Activated CD4-positive, alpha-beta T cell treated with anti-CD3 and anti-CD28 coated beads, Interleukin-2, amount 10 ng/mL, durations not matched to agents 24 days and 14 days (primary cell): ENCODE measurements around the gene CHFR. TPM values are rescaled to one million over a fixed set of nuclear protein-coding genes. Genes with fewer than 3 reads are reported as not detected.
A peak's percentile ranks its signal among the peaks of the same experiment; 100 is the strongest.
"Not testable (repeated sequence)": the region's sequence is repeated elsewhere in the genome, so short reads cannot be mapped to it uniquely, and the experiment has no call there.

ENCODE experiments used
- DNase-seq: peaks from one replicate; pipeline ENCODE4 v3.0.0; 2022
- H3K27ac Mint-ChIP-seq: one replicate; pipeline ENCODE4 v1.8.0; 2022; ENCODE audit warnings: mild to moderate bottlenecking, mixed read lengths
- H3K27me3 Mint-ChIP-seq: one replicate; pipeline ENCODE4 v1.8.0; 2022; ENCODE audit warnings: mixed read lengths
- H3K36me3 Mint-ChIP-seq: one replicate; pipeline ENCODE4 v1.8.0; 2022; ENCODE audit warnings: low read depth, mild to moderate bottlenecking, mixed read lengths
- H3K4me1 Mint-ChIP-seq: one replicate; pipeline ENCODE4 v1.8.0; 2021; ENCODE audit warnings: mixed read lengths
- H3K4me3 Mint-ChIP-seq: one replicate; pipeline ENCODE4 v1.8.0; 2022; ENCODE audit warnings: mild to moderate bottlenecking, moderate library complexity, mixed read lengths
- H3K9me3 Mint-ChIP-seq: one replicate; pipeline ENCODE4 v1.8.0; 2021; ENCODE audit warnings: mixed read lengths
- intact Hi-C: fragments of 100-400 bp; cut with micrococcal nuclease; formaldehyde crosslinking; loops from one replicate; pipeline ENCODE4 v1.15.1; 2023
- total RNA-seq: library from RNA; stranded (reverse); gene quantifications from 2 replicates; pipeline ENCODE4 v1.2.3, GENCODE V29; 2022

The CHFR gene
- total RNA-seq, 1 donor from 2014 or later: 60.7 TPM

DNA sequence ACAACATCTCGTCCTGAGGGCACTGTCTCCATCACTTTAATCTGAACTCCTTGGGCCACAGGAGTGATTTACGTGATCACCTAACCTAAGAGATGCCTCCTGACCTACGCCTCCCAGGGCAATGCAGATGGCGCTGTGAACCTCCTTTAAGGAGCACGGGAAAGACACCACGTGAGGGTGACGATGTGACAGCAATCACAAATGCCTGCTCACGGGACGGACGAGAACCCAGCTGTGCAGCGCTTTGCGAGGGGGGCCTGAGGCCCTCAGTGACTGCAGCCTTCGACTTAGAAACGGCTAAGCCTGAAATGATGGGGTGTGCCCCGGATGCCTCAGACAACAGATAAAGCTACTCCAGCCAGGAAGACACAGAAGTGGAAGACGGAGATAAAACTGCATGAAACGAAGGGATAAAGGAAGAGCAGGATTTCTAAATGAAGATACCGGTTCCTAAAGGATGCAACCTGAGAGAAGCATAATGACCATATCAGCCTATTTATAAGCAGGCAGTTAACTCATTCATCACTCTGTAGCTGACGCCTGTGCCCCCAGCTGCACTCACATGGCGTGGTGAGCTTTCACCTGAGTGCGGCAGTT, 44.9 kb downstream of the CHFR start:
- Mint-ChIP-seq H3K27me3 (no peaks in the 10 kb centered on the region), H3K4me3 (no peak overlapping the region), H3K27ac (no peak overlapping the region), H3K36me3 (peaks cover 52% of the 10 kb centered on the region), H3K9me3 (no peaks in the 10 kb centered on the region), H3K4me1 (no peaks in the 10 kb centered on the region)
- intact Hi-C loops: no loop called here
- DNase-seq: no peak

DNA sequence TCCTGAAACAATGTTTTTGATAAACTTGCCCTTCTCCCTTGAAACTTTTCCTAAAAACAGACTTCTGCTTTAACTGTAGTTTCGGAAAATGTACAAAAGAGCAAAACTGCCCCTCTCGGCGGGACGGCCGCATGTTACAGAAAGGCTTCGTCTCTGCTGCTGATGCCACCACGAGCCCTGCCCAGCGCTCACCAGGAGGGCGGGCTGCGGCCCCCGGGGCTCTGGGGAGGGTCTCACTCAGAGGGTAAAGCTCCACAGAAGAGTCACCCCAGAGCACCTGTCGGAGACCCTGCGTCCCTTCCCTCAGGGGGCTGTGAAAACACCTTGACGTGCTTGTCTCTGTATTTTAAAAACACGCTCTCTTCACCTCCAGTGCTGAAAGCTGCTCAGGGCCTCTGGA, 46.3 kb downstream of the CHFR start:
- Mint-ChIP-seq H3K9me3 (no peaks in the 10 kb centered on the region), H3K27ac (no peak overlapping the region), H3K4me1 (peaks cover 6% of the 10 kb centered on the region), H3K4me3 (no peak overlapping the region), H3K36me3 (peaks cover 54% of the 10 kb centered on the region), H3K27me3 (no peaks in the 10 kb centered on the region)
- intact Hi-C loops: no loop called here
- DNase-seq: no peak

GRCh38 chr12:132840536-132840935, 46.9 kb downstream of the CHFR start:
- no peaks in the 10 kb centered on the region for H3K27me3 Mint-ChIP-seq
- no peak overlapping the region for H3K27ac Mint-ChIP-seq
- DNase-seq: no peak

DNA sequence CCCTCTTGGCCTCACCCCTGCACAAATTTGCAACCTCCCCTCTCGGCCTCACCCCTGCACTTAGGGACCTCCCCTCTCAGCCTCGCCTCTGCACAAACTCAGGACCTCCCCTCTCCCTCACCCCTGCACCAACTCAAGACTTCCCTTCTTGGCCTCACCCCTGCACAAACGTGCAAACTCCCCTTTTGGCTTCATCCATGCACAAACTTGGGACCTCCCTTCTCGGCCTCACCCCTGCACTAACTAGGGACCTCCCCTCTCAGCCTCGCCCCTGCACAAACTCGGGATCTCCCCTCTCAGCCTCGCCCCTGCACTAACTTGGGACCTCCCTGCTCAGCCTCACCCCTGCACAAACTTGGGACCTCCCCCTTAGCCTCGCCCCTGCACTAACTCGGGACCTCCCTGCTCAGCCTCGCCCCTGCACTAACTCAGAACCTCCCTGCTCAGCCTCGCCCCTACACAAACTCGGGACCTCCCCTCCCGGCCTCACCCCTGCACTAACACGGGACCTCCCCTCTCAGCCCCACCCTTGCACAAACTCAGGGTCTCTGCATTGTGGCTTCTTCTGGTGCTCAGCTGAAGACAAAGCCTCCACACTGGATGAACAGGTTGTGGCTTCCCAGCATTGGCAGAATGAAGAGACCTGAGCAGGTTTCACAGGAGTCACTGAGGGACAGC, 47.7 kb downstream of the CHFR start:
- Mint-ChIP-seq H3K27me3 (no peaks in the 10 kb centered on the region), H3K4me3 (no peak overlapping the region), H3K27ac (peak overlapping the region; percentile 45), H3K36me3 (peaks cover 49% of the 10 kb centered on the region), H3K4me1 (peaks cover 12% of the 10 kb centered on the region), H3K9me3 (no peaks in the 10 kb centered on the region)
- DNase-seq: no peak
- intact Hi-C loops: no loop called here

More at GRCh38 chr12:132840536-132840935, 46.9 kb downstream of the CHFR start:
- Mint-ChIP-seq H3K4me1 (peaks cover 6% of the 10 kb centered on the region), H3K9me3 (no peaks in the 10 kb centered on the region), H3K36me3 (peaks cover 49% of the 10 kb centered on the region), H3K4me3 (no peak overlapping the region)
- intact Hi-C loops: no loop called here

DNA sequence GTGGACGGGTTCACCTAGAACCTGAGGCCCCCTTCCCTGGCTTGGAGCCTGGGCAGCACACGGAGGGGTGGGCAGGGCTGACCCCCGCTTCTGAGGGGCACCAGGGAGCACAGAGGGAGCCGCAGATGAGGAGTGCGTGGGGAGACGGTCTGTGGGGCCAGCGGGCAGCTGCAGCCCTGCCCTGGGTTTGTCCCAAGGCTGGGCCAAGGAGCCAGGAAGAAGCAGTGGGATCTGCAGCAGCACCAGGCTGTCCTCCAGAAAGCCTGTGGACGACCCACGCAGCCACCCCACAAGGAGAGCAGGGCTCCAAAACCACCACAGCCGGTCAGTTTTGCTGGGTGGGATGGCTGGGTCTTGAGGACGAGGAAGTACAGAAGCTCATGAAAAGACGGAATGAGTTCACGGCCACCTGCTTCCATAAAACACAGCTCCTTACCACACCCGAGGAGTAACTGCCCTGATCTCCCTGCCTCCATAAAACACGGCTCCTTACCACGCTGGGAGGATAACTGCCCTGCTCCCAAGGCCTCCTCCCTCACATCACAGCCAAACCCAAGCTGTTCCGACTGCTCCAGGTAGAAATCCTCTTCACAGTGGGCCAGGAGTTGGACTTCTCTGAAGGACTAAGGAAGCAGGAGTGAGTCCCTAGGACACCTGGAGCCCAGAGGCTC, 48.9 kb downstream of the CHFR start:
- no peak overlapping the region for H3K27ac Mint-ChIP-seq
- H3K4me1 Mint-ChIP-seq: peaks cover 20% of the 10 kb centered on the region
- DNase-seq: no peak
- no peaks in the 10 kb centered on the region for H3K27me3 Mint-ChIP-seq
- intact Hi-C loops: no loop called here
- no peaks in the 10 kb centered on the region for H3K9me3 Mint-ChIP-seq
- H3K36me3 Mint-ChIP-seq: peaks cover 46% of the 10 kb centered on the region
- no peak overlapping the region for H3K4me3 Mint-ChIP-seq

GRCh38 chr12:132837693-132838409, 49.6 kb downstream of the CHFR start:
- Mint-ChIP-seq H3K27ac (no peak overlapping the region), H3K27me3 (no peaks in the 10 kb centered on the region), H3K9me3 (no peaks in the 10 kb centered on the region), H3K36me3 (peaks cover 51% of the 10 kb centered on the region), H3K4me3 (no peak overlapping the region), H3K4me1 (peaks cover 21% of the 10 kb centered on the region)
- intact Hi-C loops: no loop called here
- no peak for DNase-seq

DNA sequence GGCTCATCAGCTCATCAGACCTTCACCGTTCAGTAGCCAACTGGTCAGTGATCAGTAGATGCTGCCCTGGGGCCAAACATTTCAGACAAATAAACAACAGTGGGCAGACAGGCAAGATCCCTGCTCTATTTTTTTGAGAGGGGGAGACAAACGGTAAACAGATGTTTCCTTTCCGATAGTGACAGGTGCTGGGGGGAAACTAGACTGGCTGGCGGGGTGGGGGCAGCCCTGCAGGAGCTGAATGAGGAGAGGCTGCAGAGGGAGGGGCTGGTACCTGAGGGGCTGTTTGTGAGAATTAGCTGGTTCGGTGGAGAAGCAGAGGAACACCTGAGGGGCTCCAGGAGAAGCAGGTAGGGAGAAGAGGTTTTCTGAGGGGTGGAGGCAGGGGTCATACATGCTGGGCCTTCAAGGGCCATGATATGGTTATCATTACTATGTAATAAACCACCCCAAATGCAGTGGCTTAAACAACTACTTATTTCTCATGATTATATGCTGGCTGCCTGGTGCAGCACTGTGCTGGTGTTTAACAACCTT, 50.5 kb downstream of the CHFR start:
- intact Hi-C loops: no loop called here
- H3K4me1 Mint-ChIP-seq: peaks cover 21% of the 10 kb centered on the region
- peak overlapping the region; percentile 78 for H3K4me3 Mint-ChIP-seq
- peaks cover 49% of the 10 kb centered on the region for H3K36me3 Mint-ChIP-seq
- no peak for DNase-seq
- peak overlapping the region; percentile 70 for H3K27ac Mint-ChIP-seq
- no peaks in the 10 kb centered on the region for H3K9me3 Mint-ChIP-seq
- H3K27me3 Mint-ChIP-seq: no peaks in the 10 kb centered on the region

- intact Hi-C loops, H3K27me3 Mint-ChIP-seq, H3K9me3 Mint-ChIP-seq: not testable (repeated sequence)
- Mint-ChIP-seq H3K27ac (peak overlapping the region; percentile 70), H3K36me3 (peaks cover 44% of the 10 kb centered on the region), H3K4me1 (peaks cover 21% of the 10 kb centered on the region), H3K4me3 (peak overlapping the region; percentile 78)
- peak; percentile 66 for DNase-seq
These were observed 51.2 kb downstream of the CHFR start for GRCh38 chr12:132836230-132836629.

DNA sequence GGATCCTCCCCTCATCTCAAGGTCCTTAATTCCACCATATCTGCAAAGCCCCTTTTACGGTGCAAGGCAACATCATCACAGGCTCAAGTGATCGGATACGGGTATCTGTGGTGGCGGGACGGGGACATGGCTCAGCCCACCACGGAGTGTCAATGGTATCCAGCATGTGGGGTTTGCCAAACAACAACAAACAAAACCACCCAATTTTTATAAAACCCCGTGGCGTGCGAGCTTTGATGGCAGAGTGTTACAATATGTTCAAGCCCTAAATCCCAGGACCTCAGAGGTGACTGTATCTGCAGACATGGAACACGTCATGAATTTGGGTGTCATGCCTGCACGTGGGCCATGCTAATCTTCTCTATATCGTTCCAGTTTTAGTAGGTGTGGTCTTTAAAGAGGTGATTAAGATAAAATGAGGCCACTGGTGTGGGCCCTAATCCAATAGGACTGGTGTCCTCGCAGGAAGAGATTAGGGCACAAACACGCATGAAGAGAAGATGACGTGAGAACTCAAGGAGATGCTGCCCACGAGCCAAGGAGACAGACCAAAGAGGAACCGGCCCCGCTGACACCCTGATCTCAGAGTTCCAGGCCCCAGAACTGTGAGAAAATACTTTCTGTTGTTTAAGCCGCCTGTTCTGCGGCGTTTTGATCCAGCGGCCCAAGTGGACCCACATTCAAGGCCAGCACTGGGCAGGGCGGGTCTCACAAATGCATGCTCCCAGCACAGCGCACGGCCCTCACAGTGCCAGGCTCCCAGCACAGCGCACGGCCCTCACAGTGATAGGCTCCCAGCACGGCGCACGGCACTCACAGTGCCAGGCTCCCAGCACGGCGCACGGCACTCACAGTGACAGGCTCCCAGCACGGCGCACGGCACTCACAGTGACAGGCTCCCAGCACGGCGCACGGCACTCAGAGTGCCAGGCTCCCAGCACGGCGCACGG, 52.1 kb downstream of the CHFR start:
- intact Hi-C loops: loop anchor here (2.0 kb wide), 1 partner anchor 65 kb away; no protein-coding TSS in a partner anchor
- Mint-ChIP-seq H3K36me3 (peaks cover 40% of the 10 kb centered on the region), H3K4me3 (peak overlapping the region; percentile 33), H3K9me3 (no peaks in the 10 kb centered on the region), H3K27me3 (no peaks in the 10 kb centered on the region), H3K4me1 (peaks cover 21% of the 10 kb centered on the region), H3K27ac (peak overlapping the region; percentile 91)
- DNase-seq: no peak

GRCh38 chr12:132834181-132834711, 53.2 kb downstream of the CHFR start:
- Mint-ChIP-seq H3K27ac (peak overlapping the region; percentile 91), H3K36me3 (peaks cover 34% of the 10 kb centered on the region), H3K4me3 (peak overlapping the region; percentile 33), H3K9me3 (no peaks in the 10 kb centered on the region), H3K4me1 (peaks cover 26% of the 10 kb centered on the region), H3K27me3 (no peaks in the 10 kb centered on the region)
- DNase-seq: peak; percentile 80
- intact Hi-C loops: loop anchor here (2.0 kb wide), 1 partner anchor 63 kb away; no protein-coding TSS in a partner anchor

- H3K4me3 Mint-ChIP-seq: peak overlapping the region; percentile 33
- intact Hi-C loops: no loop called here
- DNase-seq: no peak
- H3K27ac Mint-ChIP-seq: peak overlapping the region; percentile 91
- no peaks in the 10 kb centered on the region for H3K27me3 Mint-ChIP-seq
- H3K4me1 Mint-ChIP-seq: peaks cover 26% of the 10 kb centered on the region
- H3K9me3 Mint-ChIP-seq: no peaks in the 10 kb centered on the region
- peaks cover 27% of the 10 kb centered on the region for H3K36me3 Mint-ChIP-seq
These were observed 54.1 kb downstream of the CHFR start for GRCh38 chr12:132833341-132833740.

- H3K9me3 Mint-ChIP-seq: no peaks in the 10 kb centered on the region
- H3K36me3 Mint-ChIP-seq: peaks cover 39% of the 10 kb centered on the region
- DNase-seq: no peak
- H3K4me3 Mint-ChIP-seq: no peak overlapping the region
- peaks cover 36% of the 10 kb centered on the region for H3K4me1 Mint-ChIP-seq
- H3K27me3 Mint-ChIP-seq: no peaks in the 10 kb centered on the region
- H3K27ac Mint-ChIP-seq: no peak overlapping the region
- intact Hi-C loops: no loop called here
These were observed 55.6 kb downstream of the CHFR start for GRCh38 chr12:132831771-132832170.
